Ascending aorta (tissue), 2 donors: ENCODE data around the gene NMB. TPM values are rescaled to one million over a fixed set of nuclear protein-coding genes. Genes with fewer than 3 reads are reported as not detected.

ENCODE experiments used
- DNase-seq, 2 donors: peaks; one replicate each; pipeline ENCODE4 v3.0.0-alpha.2; 2019; ENCODE audit warnings: low spot score in 2 of 2
- H3K27ac ChIP-seq, 2 donors: fragments of 200-600 bp; sonication (generic); one replicate each; pipeline ENCODE4 v1.5.1; 2016 to 2017; ENCODE audit warnings: mild to moderate bottlenecking in 1 of 2
- H3K27me3 ChIP-seq: fragments of 200-600 bp; sonication (generic); one replicate; pipeline ENCODE4 v1.5.1; 2017
- H3K36me3 ChIP-seq, 2 donors: fragments of 200-600 bp; sonication (generic); one replicate each; pipeline ENCODE4 v1.5.1; 2016
- H3K4me1 ChIP-seq, 2 donors: fragments of 200-600 bp; sonication (generic); one replicate each; pipeline ENCODE4 v1.5.1; 2016 to 2017; ENCODE audit warnings: mild to moderate bottlenecking in 1 of 2
- H3K4me3 ChIP-seq, 2 donors: fragments of 200-600 bp; sonication (generic); one replicate each; pipeline ENCODE4 v1.5.1; 2016 to 2017; ENCODE audit warnings: mild to moderate bottlenecking in 1 of 2
- H3K9me3 ChIP-seq, 2 donors: fragments of 200-600 bp; sonication (generic); one replicate each; pipeline ENCODE4 v1.5.1; 2016
- intact Hi-C: fragments of 100-400 bp; cut with DNase I; formaldehyde crosslinking; loops from one replicate; pipeline ENCODE4 v1.15.1; 2023
- total RNA-seq: library from RNA; depleted of rRNA; stranded (reverse); fragments of >200 nt; gene quantifications from one replicate; pipeline ENCODE4 v1.1.0, GENCODE V29; 2016
- TF ChIP-seq, protein P1 (sequence below), 3 experiments: fragments of 200-600 bp in 2 of 3; fragments of 450-650 bp in 1 of 3; sonication (generic) in 2 of 3; IDR thresholded peaks; one replicate each; pipeline ENCODE4 v1.5.1; 2016 to 2019; ENCODE audit warnings: antibody characterized with exemption in 3 of 3, mild to moderate bottlenecking in 1 of 3, moderate library complexity in 1 of 3

The NMB gene
- total RNA-seq, 1 donor from 2014 or later, result 18.8 TPM

DNA sequence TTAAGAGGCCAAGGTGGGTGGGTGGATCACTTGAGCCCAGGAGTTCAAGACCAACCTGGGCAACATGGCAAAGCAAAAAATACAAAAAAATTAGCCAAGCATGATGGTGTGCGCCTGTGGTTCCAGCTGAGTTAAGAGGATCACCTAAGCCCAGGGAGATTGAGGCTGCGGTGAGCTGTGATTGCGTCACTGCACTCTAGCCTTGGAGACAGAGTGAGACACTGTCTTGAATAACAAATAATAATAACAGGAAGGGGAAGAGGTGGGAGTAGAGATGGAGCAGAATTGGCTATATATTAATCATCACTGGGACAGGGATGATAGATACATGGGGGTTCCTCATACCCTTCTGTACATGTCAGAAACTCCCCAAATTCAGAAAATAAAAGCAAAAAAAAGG is 23.8 kb upstream of the NMB start:
- TF ChIP-seq, protein P1, sequence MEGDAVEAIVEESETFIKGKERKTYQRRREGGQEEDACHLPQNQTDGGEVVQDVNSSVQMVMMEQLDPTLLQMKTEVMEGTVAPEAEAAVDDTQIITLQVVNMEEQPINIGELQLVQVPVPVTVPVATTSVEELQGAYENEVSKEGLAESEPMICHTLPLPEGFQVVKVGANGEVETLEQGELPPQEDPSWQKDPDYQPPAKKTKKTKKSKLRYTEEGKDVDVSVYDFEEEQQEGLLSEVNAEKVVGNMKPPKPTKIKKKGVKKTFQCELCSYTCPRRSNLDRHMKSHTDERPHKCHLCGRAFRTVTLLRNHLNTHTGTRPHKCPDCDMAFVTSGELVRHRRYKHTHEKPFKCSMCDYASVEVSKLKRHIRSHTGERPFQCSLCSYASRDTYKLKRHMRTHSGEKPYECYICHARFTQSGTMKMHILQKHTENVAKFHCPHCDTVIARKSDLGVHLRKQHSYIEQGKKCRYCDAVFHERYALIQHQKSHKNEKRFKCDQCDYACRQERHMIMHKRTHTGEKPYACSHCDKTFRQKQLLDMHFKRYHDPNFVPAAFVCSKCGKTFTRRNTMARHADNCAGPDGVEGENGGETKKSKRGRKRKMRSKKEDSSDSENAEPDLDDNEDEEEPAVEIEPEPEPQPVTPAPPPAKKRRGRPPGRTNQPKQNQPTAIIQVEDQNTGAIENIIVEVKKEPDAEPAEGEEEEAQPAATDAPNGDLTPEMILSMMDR (IDR thresholded peaks at IDR 0.05), result no peak
- no peak for DNase-seq
- Histone ChIP-seq H3K27ac (no peak overlapping the region), H3K4me1 (no peaks in the 10 kb centered on the region), H3K4me3 (no peak overlapping the region), H3K27me3 (no peaks in the 10 kb centered on the region), H3K36me3 (peaks cover 10 to 52% of the 10 kb centered on the region in 2 donors), H3K9me3 (no peaks in the 10 kb centered on the region)
- intact Hi-C loops, result no loop called here

DNA sequence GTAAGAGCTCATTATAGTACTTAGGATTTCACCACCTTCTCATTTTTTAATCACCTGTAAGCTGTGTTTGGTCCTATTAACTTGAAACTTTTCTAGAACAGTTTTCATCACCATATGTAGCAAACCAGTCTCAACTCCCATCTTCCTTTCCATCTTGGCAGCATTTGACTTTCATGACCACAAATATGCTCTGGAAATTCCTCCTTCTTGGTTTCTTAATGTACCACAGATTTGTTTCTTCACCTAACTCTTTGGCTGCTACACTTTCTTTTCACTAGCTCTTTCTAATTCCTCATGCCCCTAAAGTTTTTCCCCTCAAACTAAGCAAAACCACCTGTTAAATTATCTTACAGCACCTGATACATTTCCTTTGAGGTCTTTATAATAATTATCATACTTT is 13.2 kb upstream of the NMB start:
- H3K9me3 ChIP-seq, result no peaks in the 10 kb centered on the region
- intact Hi-C loops, result no loop called here
- no peaks in the 10 kb centered on the region for H3K27me3 ChIP-seq
- H3K4me3 ChIP-seq, result no peak overlapping the region
- no peak for DNase-seq
- no peak overlapping the region for H3K27ac ChIP-seq
- TF ChIP-seq, protein P1 (IDR thresholded peaks at IDR 0.05), result no peak
- H3K4me1 ChIP-seq, result no peaks in the 10 kb centered on the region
- H3K36me3 ChIP-seq, result peaks cover 21 to 51% of the 10 kb centered on the region in 2 donors

DNA sequence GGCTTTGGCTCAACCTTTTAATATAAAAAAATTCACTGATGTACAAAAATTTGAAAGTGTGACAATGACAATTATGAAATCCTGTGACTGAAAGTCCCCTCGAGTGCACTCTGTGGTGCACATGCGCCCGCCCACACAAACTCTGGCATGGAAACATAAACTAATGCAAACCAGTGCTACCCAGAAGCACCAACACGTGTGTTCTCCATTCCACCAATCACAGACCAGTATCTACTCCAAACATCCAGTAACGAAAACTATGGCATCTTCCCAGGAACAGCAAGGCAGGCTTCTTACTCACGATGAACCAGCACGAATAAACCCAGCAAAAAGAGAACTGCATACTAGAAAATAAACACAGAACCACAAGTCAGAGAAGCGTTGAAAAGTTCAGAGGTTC is 11.7 kb upstream of the NMB start:
- H3K9me3 ChIP-seq, result no peaks in the 10 kb centered on the region
- H3K36me3 ChIP-seq, result peaks cover 27 to 47% of the 10 kb centered on the region in 2 donors
- no peak overlapping the region for H3K27ac ChIP-seq
- TF ChIP-seq, protein P1 (IDR thresholded peaks at IDR 0.05), result no peak
- intact Hi-C loops, result no loop called here
- H3K4me1 ChIP-seq, result no peaks in the 10 kb centered on the region
- DNase-seq, result no peak
- no peak overlapping the region for H3K4me3 ChIP-seq
- no peaks in the 10 kb centered on the region for H3K27me3 ChIP-seq

DNA sequence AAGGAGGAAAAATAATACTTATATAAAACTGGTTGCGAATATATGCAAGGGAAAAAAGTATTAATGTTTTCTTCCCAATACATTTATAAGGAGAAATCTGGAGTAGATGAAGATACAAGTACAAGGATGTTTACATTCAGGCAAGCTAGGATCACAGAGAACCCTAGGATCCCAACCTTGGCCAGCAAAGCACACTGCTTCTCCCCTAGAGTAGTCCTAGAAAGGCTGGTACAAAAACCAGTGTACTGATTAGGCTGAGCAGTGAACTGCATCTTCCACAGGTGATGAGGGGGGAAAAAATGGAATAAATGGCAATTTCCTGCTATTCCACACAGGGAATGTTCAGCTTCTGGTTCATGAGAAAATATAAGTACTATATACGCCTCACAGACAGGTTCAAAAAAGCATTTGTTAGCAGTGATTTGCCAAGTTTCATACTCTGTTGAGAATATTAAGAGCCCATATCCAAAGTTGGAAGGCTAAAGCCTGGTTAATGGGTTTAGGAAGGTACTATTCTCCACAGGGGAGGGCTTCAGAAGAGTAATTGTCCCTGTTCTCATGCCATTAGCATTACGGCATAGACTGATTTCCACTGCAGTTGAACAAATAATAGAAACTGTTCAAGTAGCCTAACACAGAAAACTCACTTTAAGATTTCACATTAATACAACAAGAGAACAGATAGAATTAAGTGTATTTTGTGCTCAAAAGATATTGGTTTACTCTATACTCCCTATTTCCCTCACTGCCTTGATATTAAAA is 10.4 kb upstream of the NMB start:
- no peak for DNase-seq
- intact Hi-C loops, result no loop called here
- Histone ChIP-seq H3K27me3 (no peaks in the 10 kb centered on the region), H3K27ac (no peak overlapping the region), H3K4me1 (no peaks in the 10 kb centered on the region), H3K36me3 (peaks cover 24 to 45% of the 10 kb centered on the region in 2 donors), H3K9me3 (no peaks in the 10 kb centered on the region), H3K4me3 (no peak overlapping the region)
- TF ChIP-seq, protein P1 (IDR thresholded peaks at IDR 0.05), result no peak

DNA sequence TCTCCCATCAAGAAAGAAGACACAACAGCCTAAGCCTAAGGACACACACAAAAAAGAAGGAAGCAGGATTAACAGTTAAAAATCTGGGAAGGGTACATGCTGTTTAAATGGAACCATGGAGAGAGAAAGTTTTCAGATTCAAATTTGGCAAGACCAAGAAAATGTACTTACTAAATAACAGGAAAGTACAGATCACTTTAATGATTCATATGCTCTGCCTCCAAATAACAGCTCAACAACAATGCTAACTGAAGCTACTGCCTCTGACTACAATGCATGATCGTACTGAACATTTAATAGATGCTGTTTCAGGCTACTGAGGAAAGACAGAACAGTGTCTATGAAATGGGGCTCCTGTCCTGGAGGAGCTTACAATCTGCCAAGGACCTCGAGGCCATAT is 8.4 kb upstream of the NMB start:
- Histone ChIP-seq H3K9me3 (no peaks in the 10 kb centered on the region), H3K27me3 (no peaks in the 10 kb centered on the region), H3K4me3 (no peak overlapping the region), H3K27ac (no peak overlapping the region), H3K4me1 (no peaks in the 10 kb centered on the region), H3K36me3 (peaks cover 24 to 45% of the 10 kb centered on the region in 2 donors)
- no peak for DNase-seq
- intact Hi-C loops, result no loop called here
- TF ChIP-seq, protein P1 (IDR thresholded peaks at IDR 0.05), result no peak
